ENCODE measurements around the gene PLCL1.

- TF ChIP-seq CTCF (IDR thresholded peaks at IDR 0.05 in 8 of 11, conservative IDR thresholded peaks at IDR 0.05 in 3 of 11) (no peak), POLR2A (IDR thresholded peaks at IDR 0.05) (no peak), POLR2AphosphoS5 (IDR thresholded peaks at IDR 0.05) (no peak)
These were observed 180.7 kb downstream of the PLCL1 start for GRCh38 chr2:197985029-197985638.
